NAMALWA (cell line): Measurements from ENCODE around the gene C6orf89.
A peak's percentile ranks its signal among the peaks of the same experiment; 100 is the strongest.

Source experiments
- DNase-seq: peaks from one replicate; pipeline ENCODE4 v3.0.0-alpha.2; 2015; ENCODE audit warnings: low spot score

Gene C6orf89

DNA sequence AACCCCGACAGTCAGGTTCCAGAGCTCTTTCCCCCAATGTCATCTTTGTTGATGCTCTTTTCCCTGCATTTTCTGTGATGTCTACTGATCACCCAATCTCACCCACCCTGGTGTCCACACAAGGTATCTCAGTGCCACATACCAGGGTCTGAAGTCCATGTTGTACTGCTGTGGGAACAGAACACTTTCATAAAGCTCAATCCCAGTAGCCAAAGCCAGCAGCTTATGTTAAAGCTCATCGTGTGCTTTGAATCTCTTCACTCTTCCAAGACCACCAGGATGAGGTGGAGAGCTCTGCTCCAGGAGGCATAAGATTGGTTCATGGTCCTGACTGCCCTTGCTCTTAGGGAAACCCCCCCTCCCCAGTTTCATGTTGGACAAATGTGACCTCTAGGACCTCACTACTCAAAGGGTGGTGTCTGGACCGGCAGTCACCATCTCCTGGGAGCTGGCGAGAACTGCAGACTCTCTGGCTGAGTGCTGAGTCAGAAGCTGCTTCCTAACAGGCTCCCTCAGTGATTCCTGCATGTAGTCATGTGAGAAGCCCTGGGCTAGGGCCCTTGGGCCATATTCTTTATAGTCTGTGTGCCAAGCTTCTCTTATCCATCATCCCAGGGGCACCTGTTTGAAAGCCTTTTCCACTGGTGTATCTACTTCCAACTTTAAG lies 33.1 kb upstream of the C6orf89 start:
- DNase-seq, result no peak

DNA sequence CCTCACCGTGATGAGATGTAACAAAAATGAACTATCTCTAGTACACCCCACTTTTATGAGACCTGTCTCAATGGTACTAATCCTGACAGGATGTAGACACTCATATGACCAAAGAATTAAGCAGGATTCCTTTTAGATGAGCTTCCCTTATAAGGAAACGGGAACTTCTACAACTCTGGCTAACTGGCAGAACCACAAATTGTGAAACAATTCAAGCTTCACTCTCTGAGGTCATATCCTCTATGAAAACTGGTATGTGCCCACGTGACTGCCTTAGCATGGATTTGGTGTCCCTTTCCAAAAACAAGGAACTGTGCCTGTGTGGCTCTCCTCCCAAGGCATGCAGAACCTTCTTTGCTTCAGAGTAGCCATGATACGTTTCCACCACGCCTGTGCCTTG lies 32.4 kb upstream of the C6orf89 start:
- no peak for DNase-seq

DNA sequence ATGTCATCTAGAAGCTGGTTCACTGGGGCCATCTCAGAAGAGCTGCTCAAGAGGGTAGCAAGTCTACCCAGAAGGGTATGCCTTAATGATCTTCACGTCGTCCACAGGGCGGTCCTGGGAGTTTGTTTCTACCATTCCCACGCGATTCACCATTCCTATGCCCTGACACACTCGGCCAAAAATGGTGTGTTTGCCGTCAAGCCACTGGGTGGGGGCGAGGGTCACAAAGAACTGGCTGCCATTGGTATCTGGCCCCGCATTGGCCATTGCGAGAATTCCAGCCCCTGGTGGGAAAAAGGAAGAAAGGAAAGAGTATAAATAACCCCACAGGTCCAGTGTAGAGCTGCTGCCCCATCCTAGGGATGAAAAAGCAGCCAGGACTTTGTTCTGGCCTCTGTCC lies 30.0 kb upstream of the C6orf89 start:
- DNase-seq, result no peak

DNA sequence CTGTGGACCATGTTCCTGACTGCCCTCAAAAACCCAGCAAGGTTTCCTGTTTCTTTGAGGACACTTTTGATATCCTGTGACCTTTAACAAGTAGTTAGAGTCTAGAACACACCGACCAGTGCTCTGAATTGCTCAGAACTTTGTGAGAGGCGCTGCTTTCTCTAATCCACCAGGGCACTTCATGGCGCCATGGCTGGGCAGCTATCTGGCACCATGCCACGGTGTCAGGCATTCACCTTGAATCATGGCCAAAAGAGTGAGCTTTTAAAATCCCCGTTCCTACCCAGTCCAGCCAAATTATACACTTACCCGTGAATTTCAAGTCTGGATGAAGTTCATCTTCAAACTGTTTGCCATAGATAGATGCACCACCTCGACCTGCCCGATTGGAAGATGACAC lies 29.5 kb upstream of the C6orf89 start:
- no peak for DNase-seq

GRCh38 chr6:36857325-36857724 lies 28.4 kb upstream of the C6orf89 start:
- no peak for DNase-seq

GRCh38 chr6:36858407-36858981 lies 27.3 kb upstream of the C6orf89 start:
- no peak for DNase-seq

- no peak for DNase-seq
These were observed 25.6 kb upstream of the C6orf89 start for GRCh38 chr6:36860126-36860525.

DNA sequence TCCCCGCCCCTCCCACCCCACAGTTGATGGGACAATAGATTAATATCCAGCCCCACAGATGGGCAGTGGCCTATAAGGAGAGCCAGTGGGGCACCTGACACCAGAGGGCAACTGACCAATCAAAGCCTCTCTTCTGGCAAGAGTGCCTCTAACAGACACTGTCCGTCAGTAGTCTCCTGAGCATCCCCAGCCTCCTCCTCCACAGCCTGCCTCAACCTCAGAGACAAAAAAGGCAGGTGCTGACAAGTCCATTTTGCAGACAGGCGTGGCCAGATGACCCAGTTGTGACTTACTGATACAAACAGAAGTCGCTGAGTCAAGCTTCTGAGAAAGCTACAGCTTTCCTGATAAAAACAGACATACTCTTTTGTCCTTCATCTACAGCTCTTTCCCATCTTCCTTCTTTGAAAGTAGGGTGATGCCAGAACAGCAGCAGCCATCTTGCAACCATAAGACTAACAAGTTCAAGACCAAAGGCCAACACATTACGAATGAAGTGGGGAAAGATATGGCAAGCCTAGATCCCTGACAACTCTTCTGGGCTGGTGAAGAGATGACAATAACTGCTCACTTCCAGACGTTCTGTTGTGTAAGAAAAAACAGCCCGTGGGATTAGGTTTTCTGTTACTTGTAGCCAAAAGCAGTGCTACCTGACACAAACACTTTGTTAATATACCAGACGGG lies 23.4 kb upstream of the C6orf89 start:
- no peak for DNase-seq

DNA sequence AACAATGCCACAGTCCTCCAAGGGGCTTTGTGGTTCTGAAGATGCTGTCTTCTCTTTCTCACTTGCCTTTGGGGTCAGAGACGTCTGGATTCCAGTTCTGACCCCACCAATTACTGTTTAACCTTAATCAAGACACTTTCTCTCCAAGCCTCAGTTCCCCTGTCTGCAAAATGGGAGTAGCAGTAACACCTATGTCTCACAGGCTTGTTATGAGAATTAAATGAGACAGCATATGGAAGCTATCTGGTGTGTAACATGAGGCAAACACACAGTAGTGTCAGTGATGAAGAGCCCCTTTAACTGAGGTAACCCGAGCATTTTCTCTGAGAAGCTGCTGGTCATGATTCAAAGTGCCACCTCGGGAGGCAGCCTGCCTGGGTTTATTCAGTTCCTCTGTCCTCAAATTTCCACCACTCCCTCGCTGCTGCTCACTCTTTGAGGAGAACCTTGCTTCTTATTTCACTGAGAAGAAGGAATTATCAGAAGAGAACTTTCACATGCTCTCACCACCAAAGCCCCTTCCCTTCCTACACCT lies 22.8 kb upstream of the C6orf89 start:
- no peak for DNase-seq

- DNase-seq, result no peak
These were observed 21.8 kb upstream of the C6orf89 start for GRCh38 chr6:36863670-36864540.

DNA sequence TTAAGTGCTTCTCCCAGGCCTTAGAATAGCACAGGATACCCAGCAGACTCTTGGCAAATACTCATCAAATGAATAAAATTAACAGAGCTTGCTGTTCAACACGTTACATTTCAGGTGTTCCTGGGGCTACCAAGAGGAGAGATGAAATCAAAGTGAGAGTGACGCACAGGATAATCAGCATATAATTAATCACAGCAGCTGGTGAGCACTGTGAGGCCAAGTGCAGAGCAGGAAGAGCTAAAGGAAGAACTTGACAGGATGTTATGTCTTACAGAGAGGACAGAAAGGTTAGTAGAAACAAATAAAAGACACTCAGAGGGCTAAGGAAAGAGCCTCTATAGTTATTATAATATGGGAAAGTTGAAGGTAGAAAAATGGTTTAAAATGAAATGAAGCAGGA lies 19.9 kb upstream of the C6orf89 start:
- DNase-seq, result no peak

DNA sequence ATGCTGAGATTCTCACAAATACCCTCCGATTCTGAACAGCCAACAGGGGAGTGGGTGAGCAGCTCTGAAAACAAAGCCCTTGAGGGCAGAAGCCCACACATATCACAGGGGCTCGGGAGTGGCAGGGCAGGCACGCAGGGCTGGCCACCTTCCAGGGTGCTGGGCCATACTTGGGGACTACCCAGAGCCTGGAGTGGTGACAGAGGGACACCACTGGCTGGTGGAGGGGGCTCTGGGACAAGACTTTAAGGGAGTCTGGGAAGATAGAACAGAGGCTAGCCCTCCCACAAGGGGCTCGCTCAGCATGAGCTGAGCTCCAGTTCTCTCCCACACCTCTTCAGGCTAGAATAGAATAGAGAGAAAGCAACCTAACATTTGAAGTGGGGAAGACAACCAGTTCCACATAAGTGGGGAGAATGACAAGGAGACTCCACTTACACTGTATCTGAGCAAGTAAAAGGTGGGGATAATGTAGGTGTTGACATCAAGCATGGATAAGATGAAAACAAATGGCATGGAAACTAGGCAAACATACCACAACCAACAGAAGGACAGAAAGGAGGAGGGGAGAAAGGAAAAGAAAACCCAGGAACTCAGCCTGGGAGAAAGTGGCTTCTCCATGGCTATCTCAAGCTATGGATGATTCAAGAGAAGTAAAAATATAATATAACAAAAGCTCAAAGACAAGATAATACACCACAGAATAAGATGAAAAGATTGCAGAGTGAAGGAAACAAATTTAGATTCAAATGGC lies 18.1 kb upstream of the C6orf89 start:
- no peak for DNase-seq

DNA sequence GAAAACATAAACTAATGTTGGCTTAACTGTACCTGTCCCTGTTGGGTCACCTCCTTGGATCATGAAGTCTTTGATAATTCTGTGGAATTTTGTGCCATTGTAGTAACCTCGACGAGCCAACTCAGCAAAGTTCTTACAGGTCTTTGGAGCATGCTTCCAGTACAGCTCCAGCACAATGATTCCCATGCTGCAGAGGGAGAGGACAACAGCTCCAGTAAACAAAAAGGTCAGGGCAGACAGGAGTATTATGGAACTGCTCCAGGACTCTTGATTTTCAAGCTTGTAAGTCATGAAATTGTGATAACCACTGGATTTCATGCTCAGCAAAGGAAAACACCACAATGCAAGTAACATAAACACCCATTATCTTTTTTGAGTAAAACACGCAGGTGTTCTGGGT lies 14.1 kb upstream of the C6orf89 start:
- DNase-seq, result no peak

- DNase-seq, result no peak
These were observed 12.6 kb upstream of the C6orf89 start for GRCh38 chr6:36873115-36873514.

DNA sequence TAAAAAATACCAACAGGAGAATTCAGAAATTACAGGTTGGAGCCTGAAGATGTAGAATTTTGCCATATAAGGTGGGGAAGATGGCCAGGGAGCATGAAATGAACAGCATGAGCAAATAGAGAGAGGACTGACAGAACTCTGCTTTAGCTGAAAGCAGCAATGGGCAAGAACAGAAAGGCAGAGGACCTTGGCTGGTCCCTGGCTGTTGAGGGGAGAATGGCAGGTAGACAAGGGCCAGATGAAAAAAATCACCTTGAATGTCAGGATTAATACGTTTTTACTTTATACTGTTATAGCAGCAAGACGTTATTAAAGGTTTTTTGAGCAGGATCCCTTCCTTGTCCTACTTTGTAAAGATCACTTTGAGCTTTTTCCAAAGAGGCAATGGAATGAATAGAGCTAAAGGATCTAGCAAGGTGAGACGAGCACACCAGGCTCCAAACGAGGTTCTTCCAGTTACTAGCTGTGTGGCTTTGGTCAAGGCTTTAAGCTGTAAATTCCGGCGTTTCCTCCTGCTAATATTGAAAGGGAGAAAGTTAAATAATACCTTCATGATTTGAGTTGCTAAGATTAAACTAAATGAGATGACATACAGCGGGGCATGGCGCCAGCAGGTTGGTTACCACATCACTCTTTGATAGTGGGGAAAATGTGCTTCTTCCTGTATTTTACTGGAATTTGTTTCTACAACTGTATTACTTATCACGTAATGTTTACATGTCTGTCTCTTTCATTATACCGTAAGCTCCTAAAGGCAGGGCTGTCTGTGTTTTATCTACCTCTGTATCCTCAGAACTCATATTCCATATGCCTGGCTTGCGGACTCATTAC lies 11.9 kb upstream of the C6orf89 start:
- DNase-seq, result peak; percentile 62

GRCh38 chr6:36874443-36875249 lies 11.1 kb upstream of the C6orf89 start, which contains the start of gene PPIL1:
PPIL1 (minus strand) TSS chr6:36874803; CDS start chr6:36874772, 31 bp downstream.
- DNase-seq, result peak; percentile 95

DNA sequence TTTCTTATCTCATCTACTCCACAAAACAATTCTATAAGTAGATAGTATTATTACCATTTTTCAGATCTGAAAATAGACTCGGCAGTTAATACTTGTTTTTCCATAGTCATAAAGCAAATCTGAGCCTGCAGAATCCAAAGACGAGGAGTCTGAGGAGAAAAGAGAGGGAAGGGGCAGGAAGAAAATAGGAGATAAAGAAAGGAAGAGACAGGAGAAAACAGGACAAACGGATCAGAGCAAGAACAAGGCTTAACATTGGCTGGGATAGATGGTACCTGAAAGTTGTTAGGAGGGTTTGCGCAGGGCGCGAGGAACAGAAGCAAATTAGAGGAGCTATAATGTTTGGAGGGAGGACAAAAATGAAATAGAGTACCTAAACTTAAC lies 10.5 kb upstream of the C6orf89 start:
- no peak for DNase-seq

- no peak for DNase-seq
These were observed 1.1 kb upstream of the C6orf89 start for GRCh38 chr6:36884610-36885009.

DNA sequence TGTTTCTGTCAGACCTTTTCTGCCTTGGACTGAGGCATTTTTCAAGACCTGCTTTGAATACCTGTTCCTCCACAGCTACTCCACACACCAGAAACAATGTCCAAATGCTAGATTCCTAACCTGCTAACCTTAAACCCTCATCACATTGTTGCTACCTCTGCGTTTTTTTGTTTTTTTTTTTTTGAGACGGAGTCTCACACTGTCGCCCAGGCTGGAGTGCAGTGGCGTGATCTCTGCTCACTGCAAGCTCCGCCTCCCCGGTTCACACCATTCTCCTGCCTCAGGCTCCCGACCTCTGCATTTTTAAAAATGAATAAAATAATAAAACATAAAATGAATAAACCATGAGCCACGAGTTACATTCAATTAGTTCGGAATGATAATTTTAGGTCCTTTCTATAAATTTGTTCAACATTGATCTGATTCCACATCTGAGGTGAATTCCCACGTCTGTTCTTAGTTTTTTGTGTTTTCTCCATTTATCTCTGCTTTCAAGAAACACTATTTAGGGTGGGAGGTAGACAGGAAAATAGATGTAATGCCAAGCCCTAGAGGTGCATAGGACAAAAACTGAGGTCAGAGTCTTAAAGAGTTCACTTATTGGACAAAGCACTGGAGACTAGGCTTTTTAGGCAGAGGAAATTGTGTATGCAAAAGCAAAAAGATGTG lies 1.3 kb downstream of the C6orf89 start:
- no peak for DNase-seq
